ENCODE results near the gene IQCN.

IQCN gene

GRCh38 chr19:18263324-18264136 lies 10.7 kb downstream of the IQCN start:
- DNase-seq = no peak

DNA sequence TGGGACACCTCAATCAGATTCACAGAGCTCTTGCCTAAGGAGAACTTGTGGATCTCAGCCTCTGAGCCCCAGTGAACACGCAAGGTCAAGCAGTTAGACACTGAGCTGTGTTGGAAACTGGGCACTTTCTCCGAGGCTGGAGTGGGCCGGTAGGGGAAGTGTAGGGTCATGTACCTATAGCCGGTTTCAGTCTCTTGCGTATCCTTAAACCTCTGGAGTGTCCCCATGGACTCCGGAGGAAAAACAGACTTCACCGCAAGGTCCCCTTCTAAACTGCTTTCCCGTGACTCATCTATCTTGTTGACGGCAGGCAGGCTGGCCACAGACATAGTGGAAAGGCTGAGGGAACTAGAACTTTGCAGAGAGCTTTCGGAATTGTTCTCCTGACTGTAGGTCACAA lies 11.3 kb downstream of the IQCN start:
- no peak for DNase-seq

- DNase-seq = no peak
Observed at GRCh38 chr19:18262144-18262543, 12.1 kb downstream of the IQCN start.

DNA sequence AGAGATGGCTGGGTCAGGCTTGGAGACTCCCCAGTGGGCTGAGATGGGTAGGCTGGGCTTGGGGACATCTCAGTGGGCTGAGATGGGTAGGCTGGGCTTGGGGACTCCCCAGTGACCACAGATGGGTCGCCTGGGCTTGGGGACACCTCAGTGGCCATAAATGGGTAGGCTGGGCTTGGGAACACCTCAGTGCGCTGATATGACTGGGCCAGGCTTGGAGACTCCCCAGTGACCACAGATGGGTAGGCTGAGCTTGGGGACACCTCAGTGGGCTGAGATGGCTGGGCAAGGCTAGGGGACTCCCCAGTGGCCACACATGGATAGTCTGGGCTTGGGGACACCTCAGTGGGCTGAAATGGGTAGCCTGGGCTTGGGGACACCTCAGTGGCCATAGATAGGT lies 12.8 kb downstream of the IQCN start:
- DNase-seq = no peak

GRCh38 chr19:18259893-18260292 lies 14.4 kb downstream of the IQCN start:
- no peak for DNase-seq

DNA sequence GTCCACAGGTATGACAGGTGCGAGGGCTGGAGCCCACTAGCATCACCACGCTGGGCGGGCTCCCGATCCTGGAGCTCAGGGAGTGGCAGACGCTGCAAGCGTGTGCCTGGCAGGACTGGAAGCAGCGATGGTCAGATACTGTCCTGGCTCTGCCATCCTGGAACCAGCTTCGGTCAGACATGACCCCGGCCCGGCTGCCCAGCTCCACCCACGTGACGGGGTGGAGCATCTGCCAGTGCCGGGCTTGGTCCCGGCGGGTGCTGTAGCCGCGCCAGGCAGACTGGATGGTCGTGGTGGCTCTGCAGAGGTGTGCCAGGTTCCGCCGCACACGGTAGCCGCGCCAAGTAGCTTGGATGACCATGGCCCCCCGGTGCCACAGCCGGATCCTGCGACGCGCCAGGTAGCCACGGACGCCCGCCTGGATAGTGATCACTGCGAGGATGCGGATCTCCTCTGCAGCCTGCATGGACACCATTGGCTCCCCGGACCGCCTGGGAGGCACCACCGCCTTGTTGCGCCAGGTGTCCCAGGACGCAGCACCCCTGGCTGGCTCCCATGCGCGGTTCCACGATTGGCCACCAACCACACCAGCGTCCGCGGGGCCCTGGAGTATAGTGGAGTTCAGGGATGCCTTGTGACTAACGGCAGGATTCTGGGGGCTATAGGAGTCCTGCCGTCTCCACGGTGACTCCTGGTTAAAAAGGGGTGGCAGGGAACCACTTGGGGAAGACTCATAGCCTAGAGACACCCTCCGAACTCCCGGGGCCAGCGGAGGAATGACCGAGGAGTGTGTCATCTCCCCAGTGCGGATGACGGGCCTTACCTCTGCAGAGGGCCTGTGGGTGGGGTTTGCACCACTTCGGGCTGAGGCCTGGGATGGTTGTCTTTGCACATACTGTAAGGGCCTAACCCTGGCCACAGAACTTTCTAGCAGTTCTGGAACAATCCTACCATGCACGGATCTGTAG lies 16.5 kb downstream of the IQCN start:
- no peak for DNase-seq

DNA sequence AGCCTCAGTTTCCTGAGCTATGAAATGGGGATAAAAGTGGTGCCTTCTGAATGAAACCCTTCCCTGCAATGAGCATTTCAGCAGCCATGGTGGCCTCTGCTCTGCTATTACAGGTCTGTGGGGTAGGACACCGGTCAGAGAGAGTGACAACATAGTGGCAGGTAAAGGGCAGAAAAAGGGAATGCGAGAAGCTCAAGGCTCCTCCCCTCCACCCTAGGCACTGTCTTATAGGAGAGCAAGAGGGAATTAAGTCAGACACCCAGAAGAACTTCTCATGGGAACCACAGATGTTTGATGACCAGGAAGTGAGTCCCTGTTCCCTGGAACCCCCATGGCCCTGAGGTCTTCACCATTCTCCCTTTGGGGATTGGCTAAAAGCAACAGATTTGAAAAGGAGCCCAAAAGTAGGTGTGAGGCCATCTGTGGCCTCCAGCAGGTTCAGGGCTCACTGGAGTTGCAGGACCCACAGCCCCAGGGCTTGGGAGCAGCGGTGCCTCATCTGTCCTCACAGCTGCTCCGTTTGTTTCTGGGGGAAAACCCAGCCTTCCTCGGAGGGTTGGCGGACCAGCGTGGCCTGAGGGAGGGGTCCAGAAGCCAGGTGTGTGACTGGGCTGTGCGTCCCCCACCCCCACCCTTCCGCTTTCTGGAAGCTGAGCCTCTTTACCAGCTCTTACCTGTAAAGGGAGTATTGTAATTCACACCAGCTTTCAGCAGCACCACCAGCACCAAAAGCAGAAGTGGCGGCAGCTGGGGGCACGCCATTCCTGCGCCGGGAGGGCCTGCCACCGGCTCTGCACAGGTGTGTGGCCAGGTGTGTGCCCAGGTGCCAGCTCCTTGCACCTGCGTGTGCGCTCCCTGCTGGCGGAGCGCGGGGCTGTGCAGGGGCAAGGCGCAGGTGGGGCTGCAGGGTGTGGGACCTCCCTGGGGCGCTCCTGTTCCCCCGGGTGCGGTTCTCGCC lies 19.4 kb downstream of the IQCN start:
- DNase-seq = no peak

GRCh38 chr19:18253716-18254115 lies 20.5 kb downstream of the IQCN start:
- peak; percentile 35 for DNase-seq

GRCh38 chr19:18253130-18253529 lies 21.1 kb downstream of the IQCN start:
- no peak for DNase-seq

- DNase-seq = no peak
Observed at GRCh38 chr19:18252370-18252717, 21.9 kb downstream of the IQCN start.

DNA sequence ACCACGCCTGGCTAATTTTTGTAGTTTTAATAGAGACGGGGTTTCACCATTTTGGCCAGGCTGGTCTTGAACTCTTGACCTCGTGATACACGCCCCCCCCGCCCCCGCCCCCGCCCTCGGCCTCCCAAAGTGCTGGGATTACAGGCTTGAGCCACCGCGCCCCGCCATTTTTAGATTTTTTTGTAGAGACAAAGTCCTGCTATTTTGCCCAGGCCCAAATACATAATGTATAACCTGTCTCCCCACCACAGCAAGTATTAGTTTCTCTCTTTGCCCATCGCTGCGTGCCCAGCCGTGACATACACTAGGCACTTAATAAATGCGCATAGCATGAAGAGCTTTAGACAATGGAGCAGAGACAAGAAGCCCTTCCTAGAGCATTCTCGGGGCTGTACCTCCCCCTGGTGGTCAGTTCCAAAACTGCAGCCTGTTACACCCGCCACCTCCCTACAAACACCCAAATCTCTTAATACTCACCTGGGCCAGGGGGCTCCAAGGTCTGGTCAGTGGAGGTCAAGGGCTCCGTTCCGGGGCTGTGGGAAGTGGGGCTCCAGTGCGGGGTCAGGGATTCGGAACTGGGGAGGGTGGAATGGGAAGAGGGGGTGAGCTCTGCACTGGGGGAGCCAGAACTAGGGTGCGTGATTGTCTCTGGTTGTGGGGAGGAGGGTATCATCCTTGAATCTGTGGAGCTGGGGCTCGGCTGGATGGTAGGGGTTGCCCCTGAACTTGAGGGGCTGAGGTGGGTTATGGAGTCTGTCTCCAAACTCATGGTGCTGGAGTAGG lies 22.5 kb downstream of the IQCN start:
- peak; percentile 80 for DNase-seq

DNA sequence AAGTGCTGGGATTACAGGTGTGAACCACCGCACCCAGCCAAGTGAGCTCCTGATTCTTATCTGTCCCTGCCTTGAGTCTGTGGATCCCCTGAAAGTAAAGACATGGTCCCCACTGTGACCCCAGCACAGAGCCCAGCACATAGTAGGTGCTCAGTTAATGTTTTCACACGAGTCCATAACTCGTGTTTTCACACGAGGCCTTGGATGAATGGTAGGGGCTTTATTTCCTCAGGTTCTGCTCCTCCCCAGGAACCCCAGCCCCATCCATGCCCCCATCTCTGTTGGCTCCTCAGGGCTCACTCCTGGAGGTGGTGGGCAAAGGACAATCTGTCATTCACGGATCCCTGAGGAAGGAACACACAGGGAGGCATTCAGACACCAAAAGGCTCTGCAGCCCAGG lies 24.4 kb downstream of the IQCN start:
- DNase-seq = no peak

GRCh38 chr19:18245297-18245696 lies 29.0 kb downstream of the IQCN start:
- DNase-seq = no peak

DNA sequence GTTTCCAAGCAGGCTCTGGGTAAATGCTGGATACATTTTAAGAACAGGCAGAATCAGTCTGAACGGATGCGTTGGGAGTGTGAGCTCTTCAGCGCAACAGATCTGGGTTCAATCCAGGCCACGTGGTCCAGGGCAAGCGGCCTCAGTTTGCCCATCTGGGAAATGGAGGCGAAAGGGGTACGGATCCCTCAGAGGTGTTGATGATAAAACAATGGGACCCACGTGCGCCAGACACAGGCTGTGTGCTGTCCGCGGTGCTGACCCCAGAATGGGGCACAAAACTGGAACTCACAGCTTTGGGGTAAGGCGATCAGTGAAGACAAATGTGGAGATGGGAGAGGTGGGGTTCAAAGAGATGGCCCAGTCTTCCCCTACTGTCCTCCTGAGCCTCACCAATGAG lies 34.9 kb downstream of the IQCN start:
- peak; percentile 39 for DNase-seq

DNA sequence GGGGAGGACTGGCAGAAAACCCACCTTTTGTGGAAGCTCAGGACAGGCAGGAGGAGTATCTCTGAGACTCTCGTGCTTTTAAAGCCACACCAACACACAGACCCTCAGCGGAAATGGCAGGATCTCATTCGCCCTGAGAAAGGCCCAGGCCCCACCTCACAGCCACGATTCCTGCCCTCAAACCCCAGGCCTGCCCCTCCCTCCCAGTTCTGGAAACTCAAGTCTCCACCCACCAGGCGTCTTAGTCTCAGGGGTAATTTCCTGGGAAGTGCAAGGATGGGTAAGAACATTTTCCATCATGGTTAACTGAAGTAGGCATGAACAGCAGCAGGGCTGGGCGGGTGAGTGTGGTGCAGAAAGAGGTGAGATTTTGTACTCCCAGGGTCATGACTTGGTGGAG lies 40.1 kb downstream of the IQCN start:
- DNase-seq = no peak

DNA sequence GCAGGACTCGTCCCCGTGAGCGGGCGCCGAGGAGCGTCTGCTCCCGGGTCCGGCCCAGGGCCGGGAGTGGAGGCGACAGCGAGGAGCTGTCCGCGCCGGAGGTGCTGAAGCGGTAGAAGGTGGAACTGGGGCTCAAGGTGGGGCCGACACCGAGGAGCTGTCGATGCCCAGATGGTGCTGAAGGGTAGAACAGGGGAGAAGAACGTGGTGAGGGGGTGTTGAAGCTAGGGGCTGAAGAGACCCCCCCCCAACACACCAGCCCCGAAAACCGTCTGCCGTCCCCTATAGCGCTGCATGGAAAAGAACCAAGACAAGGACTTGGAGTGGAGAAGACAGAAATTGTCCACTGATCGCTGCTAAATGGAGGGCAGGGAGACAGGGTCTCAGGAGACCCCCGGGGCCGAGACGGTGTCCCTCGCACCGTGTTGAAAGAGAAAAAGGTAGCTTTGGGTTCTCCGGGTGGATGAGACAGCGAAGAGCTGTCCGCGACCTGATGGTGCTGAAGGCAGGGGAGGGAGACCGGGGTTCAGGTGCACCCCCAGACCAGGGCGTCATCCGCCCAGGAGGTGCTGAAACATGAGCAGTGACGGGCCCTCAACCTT lies 40.9 kb downstream of the IQCN start:
- peak; percentile 84 for DNase-seq

DNA sequence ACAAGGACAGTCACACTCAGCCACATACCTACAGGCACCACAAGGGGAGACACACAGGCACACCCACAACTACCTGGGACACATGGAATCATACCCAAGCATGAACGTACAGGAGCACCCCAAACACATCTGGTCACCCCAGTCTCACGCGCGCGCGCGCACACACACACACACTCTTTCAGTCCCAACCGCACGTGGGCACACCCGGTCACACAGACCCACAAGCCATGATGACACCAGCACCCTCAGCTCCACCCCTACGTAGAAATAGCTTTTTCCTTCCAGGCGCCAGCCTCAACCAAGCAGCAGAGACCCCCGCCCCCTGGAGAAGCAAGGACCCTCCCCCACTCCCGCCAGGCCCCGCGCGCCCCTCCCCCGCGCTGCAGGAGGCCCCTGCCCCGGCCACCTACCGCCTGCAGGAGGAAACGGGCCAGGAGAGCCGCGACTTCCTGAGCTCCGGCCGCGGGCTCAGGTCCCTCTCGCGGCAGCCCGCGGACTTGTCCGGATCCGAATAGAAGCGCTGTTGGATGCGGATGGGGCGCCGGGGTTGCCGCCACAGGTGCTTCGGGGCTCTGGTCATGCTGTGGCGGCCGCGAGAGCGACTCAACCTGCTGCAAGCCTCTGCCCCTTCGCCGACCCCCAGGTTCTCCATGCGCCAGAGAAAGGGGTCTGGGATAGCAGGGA lies 41.6 kb downstream of the IQCN start:
- DNase-seq = no peak

- DNase-seq = no peak
Observed at GRCh38 chr19:18231775-18232174, 42.5 kb downstream of the IQCN start.

- DNase-seq = no peak
Observed at GRCh38 chr19:18230941-18231734, 43.1 kb downstream of the IQCN start.

- no peak for DNase-seq
Observed at GRCh38 chr19:18229915-18230314, 44.3 kb downstream of the IQCN start.

All from hematopoietic multipotent progenitor cell treated with erythropoietin and hydrocortisone succinate and interleukin-3 and kit ligand, for 6 days (in vitro differentiated cells).